ENCODE results near the gene CALHM4. TPM values are rescaled to one million over a fixed set of nuclear protein-coding genes. Genes with fewer than 3 reads are reported as not detected.

Gene CALHM4
- total RNA-seq (2021; fragmentation: NEBNext Ultra II Directional; extraction: Animal tissue kit (Norgen Biotek cat#: 25700)), result not detected in 2 replicates
- polyA plus RNA-seq (2011; rRNA removed), result not detected in 2 replicates
- polyA plus RNA-seq (2011; cell fraction: cytosol; rRNA removed), result not detected
- not detected for polyA plus RNA-seq (2011; cell fraction: nucleus; rRNA removed)
- 0.16 TPM in 1 of 4 replicates, not detected in the others for polyA plus RNA-seq (2012, experiment 1 of 2)
- not detected for polyA plus RNA-seq (2012, experiment 2 of 2)
- polyA plus RNA-seq (2013, experiment 1 of 2), result not detected
- not detected for polyA plus RNA-seq (2013, experiment 2 of 2)
- not detected in 2 replicates for polyA minus RNA-seq (2011; rRNA and poly(A)+ RNA removed)
- not detected for polyA minus RNA-seq (2011; cell fraction: cytosol; rRNA and poly(A)+ RNA removed)
- polyA minus RNA-seq (2011; cell fraction: nucleus; rRNA and poly(A)+ RNA removed), result not detected
- long read RNA-seq, experiment 1, result 0 reads
- long read RNA-seq, experiment 2, result 0 reads

- no peak within 1 kb of the TSS for H3K56ac ChIP-seq (replicated peaks; ENCODE audit: insufficient read length, low read depth, low read length)
- POLR2A ChIA-PET (ENCODE audit: partially characterized antibody), result interaction anchor here (1.5 kb wide), 1 partner anchor 17 kb away, joined by 4 read pairs; the partner anchor contains the start of gene RWDD1
- H3K23me2 ChIP-seq (ENCODE audit: low read depth, low read length), result no peaks in the 10 kb centered on the region
- no peaks in the 10 kb centered on the region for H3K79me2 ChIP-seq (ENCODE audit: control insufficient read depth in 1 of 2, insufficient read depth in 2 of 2, low read length in 2 of 2)
- no peak within 1 kb of the TSS for H2BK120ac ChIP-seq (replicated peaks; ENCODE audit: low read depth, low read length)
- no peak within 1 kb of the TSS for H3K14ac ChIP-seq (ENCODE audit: insufficient read length)
- H2BK12ac ChIP-seq (ENCODE audit: low read depth, low read length), result no peak within 1 kb of the TSS
- FAIRE-seq (no peak), DNase-seq (ENCODE audit: low read depth in 1 of 2, low spot score in 2 of 2) (no peak)
- TF ChIP-seq FOSL1 (IDR thresholded peaks at IDR 0.05; ENCODE audit: insufficient read depth, low read depth, low read length) (no peak), SIN3A (conservative IDR thresholded peaks at IDR 0.05 in 1 of 2, IDR thresholded peaks at IDR 0.05 in 1 of 2; ENCODE audit: low read depth in 1 of 2, low read length in 2 of 2) (no peak), CBX5 (IDR thresholded peaks at IDR 0.05; ENCODE audit: low read depth, low read length) (no peak), RAD21 (IDR thresholded peaks at IDR 0.05 in 1 of 2, conservative IDR thresholded peaks at IDR 0.05 in 1 of 2; ENCODE audit: low read depth in 2 of 2, low read length in 2 of 2) (no peak), JUND (IDR thresholded peaks at IDR 0.05; ENCODE audit: low read length) (no peak), TAF1 (IDR thresholded peaks at IDR 0.05; ENCODE audit: low read depth, low read length) (no peak), EGR1 (IDR thresholded peaks at IDR 0.05; ENCODE audit: borderline replicate concordance, low read depth, low read length) (no peak), BRCA1 (IDR thresholded peaks at IDR 0.05; ENCODE audit: low read depth, low read length) (no peak), GTF2F1 (IDR thresholded peaks at IDR 0.05; ENCODE audit: borderline replicate concordance, low read depth, low read length) (no peak), SP1 (IDR thresholded peaks at IDR 0.05; ENCODE audit: low read depth, low read length) (no peak), SP2 (IDR thresholded peaks at IDR 0.05; ENCODE audit: low read length) (no peak), SIRT6 (IDR thresholded peaks at IDR 0.05; ENCODE audit: low read length) (no peak), CHD1 (IDR thresholded peaks at IDR 0.05; ENCODE audit: low read depth, low read length) (no peak)
- no peak within 1 kb of the TSS for H3K4me2 ChIP-seq (ENCODE audit: insufficient read depth in 1 of 2, low read depth in 2 of 2, low read length in 2 of 2)
- no peak within 1 kb of the TSS for H3K9ac ChIP-seq (replicated peaks in 1 of 4; ENCODE audit: extremely low read depth in 1 of 4, low read depth in 3 of 4, low read length in 3 of 4)
- H2BK15ac ChIP-seq (ENCODE audit: low read length), result no peak within 1 kb of the TSS
- H3K4ac ChIP-seq (replicated peaks; ENCODE audit: insufficient read length, low read depth, low read length), result no peak within 1 kb of the TSS
- H2BK20ac ChIP-seq (ENCODE audit: low read length), result no peak within 1 kb of the TSS
- no peaks in the 10 kb centered on the region for H3K36me3 ChIP-seq (ENCODE audit: control insufficient read depth in 2 of 4, insufficient read depth in 4 of 4, low read length in 3 of 4)
- no peaks in the 10 kb centered on the region for H3K9me3 ChIP-seq (ENCODE audit: insufficient read depth in 2 of 2, low read depth in 1 of 2, low read length in 1 of 2)
- H3K79me1 ChIP-seq (ENCODE audit: low read depth, low read length), result no peaks in the 10 kb centered on the region
- CTCF ChIA-PET (ENCODE audit: partially characterized antibody), result interaction anchor here (0.6 to 3.6 kb wide), 12 partner anchors 10 to 285 kb away, joined by 3 to 27 read pairs (median 4); partner anchors contain the start of gene RWDD1
- no peak within 1 kb of the TSS for H2BK5ac ChIP-seq (ENCODE audit: low read depth, low read length)
- H2AFZ ChIP-seq (ENCODE audit: low read length), result no peak within 1 kb of the TSS; the same call in 1 of the 2 replicates
- no peak within 1 kb of the TSS for H3K18ac ChIP-seq (ENCODE audit: extremely low read depth, low read length)
- H2AK5ac ChIP-seq (ENCODE audit: low read depth, low read length), result no peak within 1 kb of the TSS
- no peaks in the 10 kb centered on the region for H3K27me3 ChIP-seq (replicated peaks in 1 of 4; ENCODE audit: control insufficient read depth in 3 of 4, extremely low read depth in 1 of 4, insufficient read depth in 3 of 4, low read length in 3 of 4)
- no peaks in the 10 kb centered on the region for H3K4me1 ChIP-seq (replicated peaks in 1 of 4; ENCODE audit: control insufficient read depth in 3 of 4, insufficient read depth in 4 of 4, low read length in 3 of 4)
- no peak within 1 kb of the TSS for H3K27ac ChIP-seq (ENCODE audit: low read depth, low read length)
- no peak within 1 kb of the TSS for H3K23ac ChIP-seq (ENCODE audit: insufficient read length)
- no peak within 1 kb of the TSS for H4K8ac ChIP-seq (ENCODE audit: extremely low read depth, insufficient read depth, low read length)
- no peak within 1 kb of the TSS for H4K5ac ChIP-seq (ENCODE audit: insufficient read length, low read depth, low read length)
- no peaks in the 10 kb centered on the region for H4K20me1 ChIP-seq (replicated peaks in 1 of 2; ENCODE audit: control insufficient read depth in 1 of 2, insufficient read depth in 2 of 2, low read length in 2 of 2)
- H4K91ac ChIP-seq (replicated peaks; ENCODE audit: insufficient read length, low read length), result no peak within 1 kb of the TSS
- no peak within 1 kb of the TSS for H3K4me3 ChIP-seq (ENCODE audit: extremely low read depth in 1 of 4, insufficient read depth in 2 of 4, low read depth in 3 of 4, low read length in 4 of 4)
Observed at GRCh38 chr6:116553451-116553850, at the start of gene CALHM4. Gene CALHM4, plus strand, starts transcription at chr6:116553751. Its CDS starts 43 bp downstream, at chr6:116553794.
